Esophagus squamous epithelium (tissue), 5 donors: Measurements from ENCODE around the gene NAV3. TPM values are rescaled to one million over a fixed set of nuclear protein-coding genes. Genes with fewer than 3 reads are reported as not detected.

Experiments used
- DNase-seq: peaks from one replicate; lab custom pipeline; 2025; lab: John Stamatoyannopoulos, UW
- H3K27ac ChIP-seq, 4 donors: fragments of 200-600 bp; sonication (generic); one replicate each; pipeline ENCODE4 v1.5.1; 2016 to 2019; ENCODE audit warnings: mild to moderate bottlenecking in 1 of 4
- H3K27me3 ChIP-seq, 4 donors: fragments of 200-600 bp; sonication (generic); 1 replicate in 3 of 4; 2 replicates in 1 of 4; pipeline versions ENCODE4 v1.5.1 to v1.6.0; 2017 to 2021; ENCODE audit warnings: antibody characterized with exemption in 1 of 4
- H3K36me3 ChIP-seq, 3 donors: fragments of 200-600 bp; sonication (generic); one replicate each; pipeline ENCODE4 v1.5.1; 2016 to 2019
- H3K4me1 ChIP-seq, 3 donors: fragments of 200-600 bp; sonication (generic); one replicate each; pipeline ENCODE4 v1.5.1; 2017 to 2019
- H3K4me3 ChIP-seq, 4 donors: fragments of 200-600 bp; sonication (generic); 1 replicate in 3 of 4; 2 replicates in 1 of 4; pipeline ENCODE4 v1.5.1; 2016 to 2019; ENCODE audit warnings: mild to moderate bottlenecking in 2 of 4, moderate library complexity in 1 of 4
- H3K9me3 ChIP-seq, 3 donors: fragments of 200-600 bp; sonication (generic); one replicate each; pipeline ENCODE4 v1.5.1; 2016 to 2019
- CTCF ChIP-seq, 6 experiments: fragments of 450-650 bp in 4 of 6; fragments of 200-600 bp in 2 of 6; sonication (generic) in 2 of 6; IDR thresholded peaks; one replicate each; pipeline ENCODE4 v1.5.1; 2016 to 2019; ENCODE audit warnings: antibody characterized with exemption in 6 of 6, mild to moderate bottlenecking in 4 of 6, moderate library complexity in 4 of 6
- POLR2A ChIP-seq, 4 donors: fragments of 450-650 bp; IDR thresholded peaks; one replicate each; pipeline ENCODE4 v1.6.1; 2017; ENCODE audit warnings: antibody characterized with exemption in 4 of 4, mild to moderate bottlenecking in 4 of 4, moderate library complexity in 3 of 4
- WGBS, 2 donors: methylation state at CpG; one replicate each; pipeline ENCODE4 v1.1.5; 2018; 5-methylcytosine and 5-hydroxymethylcytosine counted together
- intact Hi-C: fragments of 100-400 bp; cut with DNase I; formaldehyde crosslinking; loops from one replicate; pipeline ENCODE4 v1.15.0; 2022
- total RNA-seq, 4 donors: library from RNA; depleted of rRNA; stranded (reverse); fragments of >200 nt; gene quantifications; one replicate each; pipeline ENCODE4 v1.1.0, GENCODE V29; 2016
- donor health status: DM: yes; HTN: yes; CAD: no.

The NAV3 gene
- total RNA-seq, 4 donors from 2014 or later, result 0.34 to 4.6 (median 3.2) TPM

- no peaks in the 10 kb centered on the region for H3K9me3 ChIP-seq
- no peak overlapping the region for H3K4me3 ChIP-seq
- intact Hi-C loops, result no loop called here
- TF ChIP-seq CTCF (IDR thresholded peaks at IDR 0.05) (no peak), POLR2A (IDR thresholded peaks at IDR 0.05) (no peak)
- WGBS, 2 donors, result 87 to 88% methylated on average over 3 of the region's 3 CpGs
- DNase-seq, result no peak
- no peaks in the 10 kb centered on the region for H3K27me3 ChIP-seq
- no peaks in the 10 kb centered on the region for H3K4me1 ChIP-seq
- H3K27ac ChIP-seq, result no peak overlapping the region
- no peaks in the 10 kb centered on the region for H3K36me3 ChIP-seq
Measured at GRCh38 chr12:77878901-77879300, 48.2 kb downstream of the NAV3 start.

- intact Hi-C loops, result no loop called here
- DNase-seq, result no peak
- Histone ChIP-seq H3K4me1 (no peaks in the 10 kb centered on the region), H3K27me3 (no peaks in the 10 kb centered on the region), H3K27ac (no peak overlapping the region), H3K36me3 (no peaks in the 10 kb centered on the region), H3K9me3 (no peaks in the 10 kb centered on the region), H3K4me3 (no peak overlapping the region)
- no peak for TF ChIP-seq POLR2A (IDR thresholded peaks at IDR 0.05)
- no peak for TF ChIP-seq CTCF (IDR thresholded peaks at IDR 0.05)
Measured at GRCh38 chr12:77882709-77883108, 52.0 kb downstream of the NAV3 start.

GRCh38 chr12:77888611-77889010, 57.9 kb downstream of the NAV3 start:
- WGBS, 2 donors, result 32 to 33% methylated on average over 1 of the region's 1 CpG
- DNase-seq, result no peak
- Histone ChIP-seq H3K9me3 (no peaks in the 10 kb centered on the region), H3K4me1 (no peaks in the 10 kb centered on the region), H3K27me3 (no peaks in the 10 kb centered on the region), H3K4me3 (no peak overlapping the region), H3K27ac (no peak overlapping the region), H3K36me3 (no peaks in the 10 kb centered on the region)
- intact Hi-C loops, result no loop called here
- TF ChIP-seq CTCF (IDR thresholded peaks at IDR 0.05) (no peak), POLR2A (IDR thresholded peaks at IDR 0.05) (no peak)

GRCh38 chr12:77891518-77892147, 60.9 kb downstream of the NAV3 start:
- H3K27me3 ChIP-seq, result no peaks in the 10 kb centered on the region
- H3K36me3 ChIP-seq, result no peaks in the 10 kb centered on the region
- no peak for DNase-seq
- H3K9me3 ChIP-seq, result no peaks in the 10 kb centered on the region
- TF ChIP-seq POLR2A (IDR thresholded peaks at IDR 0.05), result no peak
- no peak for TF ChIP-seq CTCF (IDR thresholded peaks at IDR 0.05)
- 60 to 70% methylated on average over 3 of the region's 3 CpGs for WGBS, 2 donors
- intact Hi-C loops, result no loop called here
- no peak overlapping the region for H3K27ac ChIP-seq
- no peak overlapping the region for H3K4me3 ChIP-seq
- H3K4me1 ChIP-seq, result no peaks in the 10 kb centered on the region

- intact Hi-C loops, result no loop called here
- Histone ChIP-seq H3K4me3 (no peak overlapping the region), H3K9me3 (no peaks in the 10 kb centered on the region), H3K27me3 (no peaks in the 10 kb centered on the region), H3K36me3 (no peaks in the 10 kb centered on the region), H3K27ac (no peak overlapping the region), H3K4me1 (no peaks in the 10 kb centered on the region)
- DNase-seq, result no peak
- TF ChIP-seq POLR2A (IDR thresholded peaks at IDR 0.05) (no peak), CTCF (IDR thresholded peaks at IDR 0.05) (no peak)
Measured at GRCh38 chr12:77893918-77894317, 63.2 kb downstream of the NAV3 start.
